PC-9 (cell line): ENCODE results near the gene NELFB. TPM values are rescaled to one million over a fixed set of nuclear protein-coding genes. Genes with fewer than 3 reads are reported as not detected.

Experiments
- BruUV-seq: library from RNA; stranded (reverse); fragments of 400-500 nt; replicated peaks from 2 replicates; lab custom pipeline; 2021; lab: Mats Ljungman, UMichigan
- CTCF ChIA-PET: fragments of 300-600 bp; sonication (Branson Sonifier 250); formaldehyde crosslinking; loops from one replicate; lab custom pipeline; 2022; ENCODE audit warnings: antibody characterized with exemption; lab: Charles Lee
- POLR2A ChIA-PET: fragments of 300-600 bp; sonication (Branson Sonifier 250); formaldehyde crosslinking; loops from one replicate; lab custom pipeline; 2022; ENCODE audit warnings: antibody characterized with exemption; ENCODE audit not compliant: unreplicated experiment; lab: Charles Lee
- DNase-seq, 2 experiments: peaks; one replicate each; pipeline versions ENCODE4 v3.0.0 to v3.0.0-alpha.2; 2015 to 2022; ENCODE audit warnings: mixed read lengths in 1 of 2
- H2AFZ ChIP-seq: fragments of 200-600 bp; sonication (generic); 2 replicates; pipeline ENCODE4 v1.8.1; 2017; ENCODE audit warnings: antibody characterized with exemption
- H3F3A ChIP-seq: fragments of 200-600 bp; sonication (generic); 2 replicates; pipeline ENCODE4 v1.8.1; 2017; ENCODE audit warnings: antibody characterized with exemption, mild to moderate bottlenecking, low read depth; ENCODE audit not compliant: insufficient read depth
- H3K27ac ChIP-seq: fragments of 200-600 bp; sonication (generic); 2 replicates; pipeline ENCODE4 v1.6.1; 2016; ENCODE audit warnings: mixed run types
- H3K27me3 ChIP-seq: fragments of 200-600 bp; sonication (generic); 2 replicates; pipeline ENCODE4 v1.6.1; 2016; ENCODE audit warnings: low read depth, mixed run types; ENCODE audit not compliant: insufficient read depth
- H3K36me3 ChIP-seq: fragments of 200-600 bp; sonication (generic); 2 replicates; pipeline ENCODE4 v1.6.1; 2016; ENCODE audit warnings: low read depth, mixed run types
- H3K4me1 ChIP-seq: fragments of 200-600 bp; sonication (generic); replicated peaks from 2 replicates; pipeline ENCODE4 v1.6.1; 2016; ENCODE audit warnings: mixed run types; ENCODE audit not compliant: insufficient read depth
- H3K4me2 ChIP-seq: fragments of 200-600 bp; sonication (generic); 2 replicates; pipeline ENCODE4 v1.6.1; 2017; ENCODE audit warnings: mixed run types
- H3K4me3 ChIP-seq: fragments of 200-600 bp; sonication (generic); 2 replicates; pipeline ENCODE4 v1.6.1; 2016; ENCODE audit warnings: mixed run types
- H3K79me2 ChIP-seq: fragments of 200-600 bp; sonication (generic); 2 replicates; pipeline ENCODE4 v1.6.1; 2017; ENCODE audit warnings: low read depth, mixed run types
- H3K9me2 ChIP-seq: fragments of 200-600 bp; sonication (generic); 2 replicates; pipeline ENCODE4 v1.8.1; 2017; ENCODE audit warnings: mild to moderate bottlenecking; ENCODE audit not compliant: insufficient read depth
- H3K9me3 ChIP-seq: fragments of 200-600 bp; sonication (generic); 2 replicates; pipeline ENCODE4 v1.8.1; 2016; ENCODE audit warnings: low read depth; ENCODE audit not compliant: insufficient read depth
- H4K20me1 ChIP-seq: fragments of 200-600 bp; sonication (generic); 2 replicates; pipeline ENCODE4 v1.8.1; 2017; ENCODE audit not compliant: insufficient read depth
- EZH2 ChIP-seq: fragments of 200-600 bp; sonication (generic); IDR thresholded peaks from 2 replicates; pipeline ENCODE4 v1.8.0; 2017; ENCODE audit warnings: antibody characterized with exemption, low read depth
- intact Hi-C: fragments of 100-400 bp; cut with micrococcal nuclease; formaldehyde crosslinking; loops from one replicate; pipeline ENCODE4 v1.10.0; 2022; ENCODE audit not compliant: unreplicated experiment
- total RNA-seq: library from RNA; stranded (reverse); gene quantifications from 2 replicates; pipeline ENCODE4 v1.2.3, GENCODE V29; 2021
- TF ChIP-seq, protein P1 (sequence below): fragments of 200-600 bp; sonication (generic); conservative IDR thresholded peaks from 2 replicates; pipeline ENCODE4 v1.6.1; 2017; ENCODE audit warnings: mixed run types, antibody characterized with exemption, mild to moderate bottlenecking, moderate library complexity

The NELFB gene
- total RNA-seq, 1 experiment from 2014 or later = 94.2 TPM

DNA sequence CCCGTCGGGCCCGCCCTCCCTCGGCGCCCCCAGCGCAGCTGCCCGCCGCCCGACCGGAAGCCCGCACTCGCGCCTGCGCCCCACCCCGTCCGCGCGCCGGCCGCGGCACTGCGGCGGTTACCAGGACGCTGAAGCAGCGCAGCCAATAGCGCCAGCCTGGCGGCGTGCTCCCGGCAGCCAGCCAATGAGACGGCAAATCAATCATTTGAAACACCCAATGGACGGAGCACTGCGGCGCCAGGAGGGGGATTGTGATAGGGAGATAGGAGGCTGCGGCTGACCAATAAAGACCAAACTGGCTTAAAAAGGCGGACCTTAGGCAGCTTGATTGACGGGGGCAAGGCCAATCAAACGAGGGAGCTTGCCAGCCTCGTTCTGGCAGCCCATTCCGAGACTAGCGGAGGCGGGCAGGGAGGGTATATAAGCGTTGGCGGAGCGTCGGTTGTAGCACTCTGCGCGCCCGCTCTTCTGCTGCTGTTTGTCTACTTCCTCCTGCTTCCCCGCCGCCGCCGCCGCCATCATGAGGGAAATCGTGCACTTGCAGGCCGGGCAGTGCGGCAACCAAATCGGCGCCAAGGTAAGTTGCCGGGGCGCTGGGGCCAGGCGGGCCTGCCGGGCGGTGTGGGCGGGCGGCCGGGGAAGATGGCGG, 14.2 kb upstream of the NELFB start, which contains the start of gene TUBB4B:
TUBB4B (plus strand) TSS at position 447 of the 649 bp plus-strand sequence; CDS start at position 521, 74 bp downstream.
- no TSS peak for BruUV-seq
- peak within 1 kb of the TSS; percentile 99 for H3K4me2 ChIP-seq
- H3K9me2 ChIP-seq = no peaks in the 10 kb centered on the region
- DNase-seq = peak; percentile 98 to 100
- peak within 1 kb of the TSS; percentile 97 for H3K4me3 ChIP-seq
- ChIA-PET CTCF (interaction anchor here (0.5 to 0.7 kb wide), 2 partner anchors 43 to 113 kb away, joined by 3 to 8 read pairs; no protein-coding TSS in a partner anchor), POLR2A (interaction anchor here (0.5 to 1.8 kb wide), 18 partner anchors 13 to 449 kb away, joined by 3 to 19 read pairs (median 6); partner anchors contain the start of genes NELFB, RNF224, SAPCD2 and TOR4A)
- intact Hi-C loops = loop anchor here (2.0 to 5.0 kb wide), 3 partner anchors 36 to 449 kb away; partner anchors contain the start of genes TMEM141 and TOR4A
- no peaks in the 10 kb centered on the region for H3K27me3 ChIP-seq
- peaks cover 21% of the 10 kb centered on the region; the same call in 1 of the 2 replicates for H3K36me3 ChIP-seq
- H2AFZ ChIP-seq = peak within 1 kb of the TSS; percentile 89
- H3K9me3 ChIP-seq = no peaks in the 10 kb centered on the region
- peaks cover 29% of the 10 kb centered on the region for H4K20me1 ChIP-seq
- H3K4me1 ChIP-seq = peaks cover 39% of the 10 kb centered on the region
- TF ChIP-seq EZH2 = no peak
- TF ChIP-seq, protein P1, sequence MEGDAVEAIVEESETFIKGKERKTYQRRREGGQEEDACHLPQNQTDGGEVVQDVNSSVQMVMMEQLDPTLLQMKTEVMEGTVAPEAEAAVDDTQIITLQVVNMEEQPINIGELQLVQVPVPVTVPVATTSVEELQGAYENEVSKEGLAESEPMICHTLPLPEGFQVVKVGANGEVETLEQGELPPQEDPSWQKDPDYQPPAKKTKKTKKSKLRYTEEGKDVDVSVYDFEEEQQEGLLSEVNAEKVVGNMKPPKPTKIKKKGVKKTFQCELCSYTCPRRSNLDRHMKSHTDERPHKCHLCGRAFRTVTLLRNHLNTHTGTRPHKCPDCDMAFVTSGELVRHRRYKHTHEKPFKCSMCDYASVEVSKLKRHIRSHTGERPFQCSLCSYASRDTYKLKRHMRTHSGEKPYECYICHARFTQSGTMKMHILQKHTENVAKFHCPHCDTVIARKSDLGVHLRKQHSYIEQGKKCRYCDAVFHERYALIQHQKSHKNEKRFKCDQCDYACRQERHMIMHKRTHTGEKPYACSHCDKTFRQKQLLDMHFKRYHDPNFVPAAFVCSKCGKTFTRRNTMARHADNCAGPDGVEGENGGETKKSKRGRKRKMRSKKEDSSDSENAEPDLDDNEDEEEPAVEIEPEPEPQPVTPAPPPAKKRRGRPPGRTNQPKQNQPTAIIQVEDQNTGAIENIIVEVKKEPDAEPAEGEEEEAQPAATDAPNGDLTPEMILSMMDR = no peak
- peak within 1 kb of the TSS; percentile 82 for H3K27ac ChIP-seq
- peaks cover 40% of the 10 kb centered on the region for H3F3A ChIP-seq
- H3K79me2 ChIP-seq = peaks cover 56% of the 10 kb centered on the region

DNA sequence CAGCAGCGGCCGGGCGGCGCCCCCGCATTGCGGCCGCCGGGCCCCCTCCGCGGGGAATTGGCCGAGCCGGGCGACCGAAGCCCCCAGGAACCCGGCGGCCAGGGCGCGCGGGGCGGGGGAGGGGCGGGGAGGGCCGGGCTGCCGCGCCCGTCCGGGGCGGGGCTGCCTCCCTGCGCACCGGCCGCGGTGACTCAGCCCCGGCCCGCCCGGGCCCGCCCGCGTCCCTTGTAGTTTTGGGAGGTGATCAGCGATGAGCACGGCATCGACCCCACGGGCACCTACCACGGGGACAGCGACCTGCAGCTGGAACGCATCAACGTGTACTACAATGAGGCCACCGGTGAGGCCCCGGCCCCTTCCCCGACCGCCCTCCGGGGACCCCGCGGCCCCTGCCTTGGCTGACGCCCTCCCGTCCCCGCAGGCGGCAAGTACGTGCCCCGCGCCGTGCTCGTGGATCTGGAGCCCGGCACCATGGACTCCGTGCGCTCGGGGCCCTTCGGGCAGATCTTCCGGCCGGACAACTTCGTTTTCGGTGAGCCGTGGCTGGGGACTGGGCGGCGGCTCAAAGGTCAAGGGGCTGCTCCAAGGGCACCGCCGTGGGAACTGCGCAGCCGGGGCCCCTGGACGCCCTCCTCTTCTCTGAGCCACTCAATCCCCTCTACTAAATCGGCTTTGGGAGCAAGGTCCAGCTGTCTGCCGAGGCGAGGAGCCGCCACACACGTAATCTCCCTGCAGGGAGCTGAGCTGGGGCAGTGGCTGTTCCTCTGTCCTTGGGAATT, 13.4 kb upstream of the NELFB start:
- H3K4me1 ChIP-seq = peaks cover 38% of the 10 kb centered on the region
- peak overlapping the region; percentile 97 for H3K4me3 ChIP-seq
- H3K36me3 ChIP-seq = peaks cover 21% of the 10 kb centered on the region; the same call in 1 of the 2 replicates
- H3K9me2 ChIP-seq = no peaks in the 10 kb centered on the region
- peaks cover 29% of the 10 kb centered on the region for H4K20me1 ChIP-seq
- H2AFZ ChIP-seq = no peak overlapping the region
- H3K79me2 ChIP-seq = peaks cover 56% of the 10 kb centered on the region
- H3K4me2 ChIP-seq = peak overlapping the region; percentile 99
- no peaks in the 10 kb centered on the region for H3K27me3 ChIP-seq
- H3F3A ChIP-seq = peaks cover 40% of the 10 kb centered on the region
- DNase-seq = peak; percentile 46 to 67
- ChIA-PET CTCF (interaction anchor here (0.6 to 0.7 kb wide), 2 partner anchors 43 to 112 kb away, joined by 3 to 4 read pairs; no protein-coding TSS in a partner anchor), POLR2A (interaction anchor here (0.5 to 1.8 kb wide), 5 partner anchors 13 to 169 kb away, joined by 4 to 19 read pairs (median 7); partner anchors contain the start of gene NELFB)
- H3K27ac ChIP-seq = peak overlapping the region; percentile 73
- intact Hi-C loops = loop anchor here (2.0 to 5.0 kb wide), 3 partner anchors 35 to 449 kb away; partner anchors contain the start of genes TMEM141 and TOR4A
- no peaks in the 10 kb centered on the region for H3K9me3 ChIP-seq
- BruUV-seq = no TSS peak
- no peak for TF ChIP-seq EZH2
- TF ChIP-seq, protein P1 = no peak
